ENCODE results near the gene WWC1. TPM values are rescaled to one million over a fixed set of nuclear protein-coding genes. Genes with fewer than 3 reads are reported as not detected.
"Not testable (repeated sequence)": the region's sequence is repeated elsewhere in the genome, so short reads cannot be mapped to it uniquely, and the experiment has no call there.

The WWC1 gene
- total RNA-seq, 1 experiment from 2014 or later = 38.3 TPM

- Histone ChIP-seq H3K27me3 (no peaks in the 10 kb centered on the region), H3K9me3 (peaks cover 5% of the 10 kb centered on the region; the same call in 1 of the 2 replicates), H3K4me3 (no peak overlapping the region), H3K36me3 (peaks cover 19% of the 10 kb centered on the region)
- peak; percentile 33 for DNase-seq
Observed at GRCh38 chr5:168300326-168301182, 9.1 kb downstream of the WWC1 start.

DNA sequence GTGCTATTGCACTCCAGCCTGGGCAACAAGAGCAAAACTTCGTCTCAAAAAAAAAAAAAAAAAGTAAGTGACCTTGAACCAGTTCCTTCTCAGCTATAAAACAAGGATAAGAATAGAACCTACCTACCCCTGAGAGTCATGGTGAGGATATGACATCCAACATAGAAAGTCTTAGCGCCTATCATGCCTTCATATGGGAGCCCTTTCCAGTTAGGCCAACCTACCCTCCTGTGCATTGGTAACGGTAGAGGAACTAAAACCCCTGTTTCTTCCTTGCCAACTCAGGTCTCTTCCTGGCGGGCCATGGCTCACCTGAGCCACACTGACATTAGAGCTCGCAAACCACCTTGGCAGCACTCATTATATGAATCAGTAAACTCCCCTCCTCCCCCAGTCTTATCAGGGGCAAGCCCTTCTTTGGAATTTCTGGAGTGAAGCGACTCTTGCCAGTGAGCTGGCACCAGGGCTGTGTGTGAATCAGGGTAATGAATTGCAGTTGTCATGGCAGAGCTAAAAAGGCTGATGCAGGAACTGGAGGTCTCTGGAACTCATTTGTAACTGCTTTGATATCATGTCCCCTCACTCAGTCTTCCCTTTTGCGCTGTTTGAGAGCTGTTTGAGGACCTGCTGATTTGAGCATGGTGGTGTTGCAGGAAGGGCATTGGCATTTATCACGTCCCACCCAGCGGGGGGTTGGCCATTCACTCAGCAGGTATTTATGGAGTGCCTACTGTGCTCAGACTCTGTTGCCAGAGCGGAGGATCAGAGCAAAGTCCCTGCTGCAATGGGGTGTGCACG, 10.3 kb downstream of the WWC1 start:
- peak; percentile 87 for DNase-seq
- H3K4me3 ChIP-seq = no peak overlapping the region
- no peaks in the 10 kb centered on the region for H3K27me3 ChIP-seq
- H3K9me3 ChIP-seq = peaks cover 5% of the 10 kb centered on the region; the same call in 1 of the 2 replicates
- peaks cover 9% of the 10 kb centered on the region for H3K36me3 ChIP-seq

DNA sequence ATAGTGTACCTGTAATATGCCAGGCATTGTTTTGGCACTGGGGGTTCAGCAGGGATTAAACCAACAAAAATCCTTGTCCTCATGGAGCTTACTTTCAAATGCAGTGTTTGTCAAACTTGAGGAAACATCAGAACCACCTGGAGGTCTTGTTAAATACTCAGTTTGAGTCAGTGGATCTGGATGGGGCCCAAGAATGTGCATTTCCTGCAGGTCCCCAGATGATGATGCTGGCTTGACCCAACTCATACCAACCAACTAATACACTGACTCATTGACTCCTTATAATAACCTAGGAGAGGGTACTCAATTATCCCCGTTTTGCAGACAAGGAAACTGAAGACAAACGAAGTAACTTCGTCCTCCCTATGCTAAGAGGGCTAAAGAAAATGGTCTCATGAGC, 11.3 kb downstream of the WWC1 start:
- H3K4me3 ChIP-seq = no peak overlapping the region
- H3K9me3 ChIP-seq = peaks cover 5% of the 10 kb centered on the region; the same call in 1 of the 2 replicates
- DNase-seq = peak; percentile 89
- no peaks in the 10 kb centered on the region for H3K27me3 ChIP-seq
- H3K36me3 ChIP-seq = peaks cover 7% of the 10 kb centered on the region

DNA sequence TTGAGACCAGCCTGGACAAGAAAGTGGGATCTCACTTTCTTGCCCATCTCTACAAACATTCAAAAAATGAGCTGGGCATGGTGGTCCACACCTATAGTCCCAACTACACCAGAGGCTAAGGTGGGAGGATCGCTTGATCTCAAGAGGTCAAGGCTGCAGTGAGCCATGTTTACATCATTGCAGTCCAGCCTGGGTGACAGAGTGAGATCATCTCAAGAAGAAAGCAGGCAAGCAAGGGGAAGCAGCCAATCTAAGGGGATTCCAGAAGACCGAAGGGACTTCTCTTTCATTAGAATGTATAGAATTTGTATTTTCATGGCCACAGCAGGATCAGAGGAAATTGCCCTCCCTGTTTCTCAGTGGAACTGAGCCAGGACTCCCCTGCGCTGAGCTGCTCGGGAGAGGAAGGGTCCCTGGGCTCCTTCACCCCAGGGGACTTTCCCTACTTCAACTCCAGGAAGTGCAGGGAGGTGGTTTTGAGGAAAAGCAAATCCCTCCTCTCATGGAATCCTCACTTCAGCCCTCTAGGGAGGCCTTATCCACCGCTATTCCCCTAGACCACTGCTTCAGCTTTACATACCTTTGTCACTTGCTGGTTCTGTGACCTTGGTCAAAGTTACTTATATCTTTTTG, 12.1 kb downstream of the WWC1 start:
- DNase-seq = peak; percentile 18
- H3K27me3 ChIP-seq = no peaks in the 10 kb centered on the region
- H3K9me3 ChIP-seq = peaks cover 5% of the 10 kb centered on the region; the same call in 1 of the 2 replicates
- H3K36me3 ChIP-seq = peaks cover 7% of the 10 kb centered on the region
- H3K4me3 ChIP-seq = no peak overlapping the region

GRCh38 chr5:168304349-168304748, 12.9 kb downstream of the WWC1 start:
- H3K9me3 ChIP-seq = peaks cover 5% of the 10 kb centered on the region; the same call in 1 of the 2 replicates
- DNase-seq = no peak
- H3K36me3 ChIP-seq = peaks cover 7% of the 10 kb centered on the region
- no peak overlapping the region for H3K4me3 ChIP-seq
- no peaks in the 10 kb centered on the region for H3K27me3 ChIP-seq

GRCh38 chr5:168305281-168305680, 13.8 kb downstream of the WWC1 start:
- Histone ChIP-seq H3K36me3 (peaks cover 7% of the 10 kb centered on the region), H3K27me3 (no peaks in the 10 kb centered on the region), H3K4me3 (no peak overlapping the region), H3K9me3 (peaks cover 5% of the 10 kb centered on the region; the same call in 1 of the 2 replicates)
- DNase-seq = no peak

GRCh38 chr5:168307022-168307421, 15.6 kb downstream of the WWC1 start:
- DNase-seq = no peak

DNA sequence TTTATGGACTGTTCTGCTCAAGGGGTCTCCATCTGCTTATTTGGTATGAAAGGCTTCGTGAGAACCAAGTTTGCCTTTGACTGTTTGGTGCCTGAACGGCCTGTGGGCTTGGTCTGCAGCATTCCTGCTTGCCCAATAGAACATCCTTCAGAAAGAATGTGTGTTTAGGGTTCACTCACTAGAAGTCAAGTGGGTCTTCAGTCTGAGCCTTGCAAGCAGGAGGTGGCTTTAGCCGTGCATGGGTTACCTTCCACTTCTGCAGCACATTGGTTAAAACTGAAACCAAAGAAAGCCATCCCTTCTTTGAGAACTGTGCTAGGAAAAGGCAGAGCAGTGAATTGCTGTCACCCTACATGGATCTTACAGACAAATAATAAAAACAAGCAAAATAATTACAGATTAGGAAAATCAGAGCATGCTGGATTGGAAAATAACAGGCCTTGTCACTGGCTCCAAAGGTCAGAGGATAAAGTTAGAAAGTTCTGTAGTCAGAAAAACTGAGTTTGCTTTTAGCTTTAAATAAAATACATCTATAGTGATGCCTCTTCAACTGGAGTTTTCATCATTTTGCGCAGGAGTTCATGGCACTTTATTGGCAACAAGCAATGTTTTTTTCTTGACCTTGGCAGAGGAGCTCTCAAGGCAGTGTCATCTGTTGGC, 16.6 kb downstream of the WWC1 start:
- Histone ChIP-seq H3K4me3 (no peak overlapping the region), H3K9me3 (no peaks in the 10 kb centered on the region), H3K27me3 (no peaks in the 10 kb centered on the region), H3K36me3 (no peaks in the 10 kb centered on the region)
- DNase-seq = no peak

More at GRCh38 chr5:168307022-168307421, 15.6 kb downstream of the WWC1 start:
- no peaks in the 10 kb centered on the region for H3K27me3 ChIP-seq
- no peak overlapping the region for H3K4me3 ChIP-seq
- H3K36me3 ChIP-seq = peaks cover 6% of the 10 kb centered on the region
- peaks cover 5% of the 10 kb centered on the region; the same call in 1 of the 2 replicates for H3K9me3 ChIP-seq

DNA sequence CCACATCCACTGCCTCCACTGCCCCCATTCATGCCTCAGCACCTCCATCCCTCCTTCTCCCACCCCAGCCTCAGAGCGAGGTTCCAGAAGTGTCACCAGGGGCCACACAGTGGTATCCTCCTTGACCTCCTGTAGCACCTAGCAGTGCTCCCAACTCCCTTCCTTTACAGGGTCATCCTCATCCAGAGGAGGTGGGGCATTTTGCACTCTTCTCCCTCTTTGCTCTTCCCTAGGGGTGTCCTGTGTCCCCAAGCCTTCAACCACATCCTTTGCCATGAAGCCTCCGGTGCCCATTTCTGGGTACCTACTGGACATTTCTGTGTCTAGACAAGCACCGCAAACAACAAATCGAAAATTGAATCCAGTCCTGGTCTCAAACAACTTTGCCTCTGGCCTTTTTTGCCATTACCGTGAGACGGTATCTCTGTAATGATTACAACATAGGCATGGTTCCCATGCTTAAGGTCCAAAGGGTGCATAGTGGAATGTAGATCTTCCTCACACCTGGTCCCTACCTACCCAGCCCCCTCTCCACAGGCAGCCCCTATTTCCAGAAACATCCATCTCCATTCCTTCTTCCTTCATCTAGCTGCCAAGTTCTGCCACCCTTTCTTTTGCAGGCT, 17.6 kb downstream of the WWC1 start:
- no peak for DNase-seq
- H3K36me3 ChIP-seq = no peaks in the 10 kb centered on the region
- no peaks in the 10 kb centered on the region for H3K9me3 ChIP-seq
- no peak overlapping the region for H3K4me3 ChIP-seq
- H3K27me3 ChIP-seq = no peaks in the 10 kb centered on the region

DNA sequence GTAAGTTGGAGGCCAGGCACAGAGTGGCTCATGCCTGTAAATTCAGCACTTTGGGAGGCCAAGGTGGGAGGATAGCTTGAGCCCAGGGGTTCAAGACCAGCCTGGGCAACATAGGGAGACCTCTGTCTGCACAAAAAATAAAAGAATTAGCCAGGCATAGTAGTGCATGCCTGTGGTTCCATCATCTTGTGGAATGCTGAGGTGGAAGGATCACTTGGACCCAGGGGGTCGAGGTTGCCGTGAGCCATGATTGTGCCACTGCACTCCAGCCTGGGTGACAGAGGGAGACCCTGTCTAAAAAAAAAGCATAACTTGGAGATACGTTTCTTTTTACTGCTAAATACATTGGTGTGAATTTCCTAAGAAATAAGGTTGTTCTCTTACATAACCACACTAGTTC, 19.1 kb downstream of the WWC1 start:
- not testable (repeated sequence) for DNase-seq, H3K4me3 ChIP-seq, H3K27me3 ChIP-seq, H3K9me3 ChIP-seq, H3K36me3 ChIP-seq

DNA sequence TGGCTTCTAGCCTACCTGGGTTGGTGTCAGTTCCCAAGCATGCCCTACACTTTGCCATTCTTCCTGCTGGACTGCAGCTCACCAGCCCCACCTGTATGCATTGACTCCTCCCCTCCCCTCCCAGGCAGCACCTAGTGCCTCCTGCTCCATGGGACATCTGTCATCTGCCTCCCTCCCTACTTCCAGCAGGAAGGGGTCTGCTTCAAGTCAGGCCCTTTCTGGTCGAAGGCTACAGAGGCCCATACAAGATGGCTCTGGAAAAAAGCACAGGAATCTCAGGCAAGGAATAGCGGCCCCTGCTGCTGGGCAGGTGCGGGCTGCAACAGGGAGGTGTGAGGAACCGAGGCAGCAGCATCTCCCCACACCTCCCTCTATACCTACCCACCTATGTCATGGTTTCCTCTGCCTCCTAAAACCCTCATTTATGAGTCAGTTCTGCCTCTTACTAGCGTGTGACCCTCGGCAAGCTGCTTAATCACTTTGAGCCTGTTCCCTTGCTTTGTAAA, 19.7 kb downstream of the WWC1 start:
- no peak for DNase-seq
- Histone ChIP-seq H3K36me3 (no peaks in the 10 kb centered on the region), H3K9me3 (no peaks in the 10 kb centered on the region)

GRCh38 chr5:168312606-168313295, 21.3 kb downstream of the WWC1 start:
- Histone ChIP-seq H3K9me3 (no peaks in the 10 kb centered on the region), H3K27me3 (no peaks in the 10 kb centered on the region), H3K4me3 (no peak overlapping the region), H3K36me3 (no peaks in the 10 kb centered on the region; the same call in 1 of the 2 replicates)
- peak; percentile 33 for DNase-seq

More for the DNA sequence above, 19.7 kb downstream of the WWC1 start:
- no peak overlapping the region for H3K4me3 ChIP-seq
- H3K27me3 ChIP-seq = no peaks in the 10 kb centered on the region

- Histone ChIP-seq H3K36me3 (peaks cover 2% of the 10 kb centered on the region; the same call in 1 of the 2 replicates), H3K27me3 (no peaks in the 10 kb centered on the region), H3K9me3 (no peaks in the 10 kb centered on the region), H3K4me3 (no peak overlapping the region)
- peak; percentile 19 for DNase-seq
Observed at GRCh38 chr5:168313596-168314204, 22.3 kb downstream of the WWC1 start.

- Histone ChIP-seq H3K9me3 (no peaks in the 10 kb centered on the region), H3K36me3 (peaks cover 4% of the 10 kb centered on the region; the same call in 1 of the 2 replicates), H3K27me3 (no peaks in the 10 kb centered on the region), H3K4me3 (no peak overlapping the region)
- DNase-seq = peak; percentile 85
Observed at GRCh38 chr5:168314735-168315411, 23.4 kb downstream of the WWC1 start.

Measured in MG63 (cell line).